Activated B cell treated with CpG ODN at 0.5 μM for 24 hours (primary cell): ENCODE data around the gene HJURP. TPM values are rescaled to one million over a fixed set of nuclear protein-coding genes. Genes with fewer than 3 reads are reported as not detected.
A peak's percentile ranks its signal among the peaks of the same experiment; 100 is the strongest.

Source experiments
- ATAC-seq: fragments of 200-7000 bp; cut with Tn5 transposase; one replicate; pipeline ENCODE4 v1.10.0; 2021; ENCODE audit warnings: low read depth, mild to moderate bottlenecking, moderate library complexity
- CTCF ChIA-PET: fragments of 350-600 bp; sonication (Branson Sonifier 250); formaldehyde crosslinking; loops from one replicate; lab custom pipeline; 2021; ENCODE audit warnings: antibody characterized with exemption; lab: Charles Lee
- POLR2A ChIA-PET: fragments of 350-600 bp; sonication (Branson Sonifier 250); formaldehyde crosslinking; loops from one replicate; lab custom pipeline; 2021; ENCODE audit warnings: antibody characterized with exemption; lab: Charles Lee
- DNase-seq: peaks from one replicate; pipeline ENCODE4 v3.0.0; 2022
- H3K27ac Mint-ChIP-seq: one replicate; pipeline ENCODE4 v1.8.0; 2020; ENCODE audit warnings: mixed read lengths
- H3K27me3 Mint-ChIP-seq: one replicate; pipeline ENCODE4 v1.8.0; 2021; ENCODE audit warnings: mixed read lengths
- H3K36me3 Mint-ChIP-seq: one replicate; pipeline ENCODE4 v1.8.0; 2021; ENCODE audit warnings: low read depth, mixed read lengths
- H3K4me1 Mint-ChIP-seq: one replicate; pipeline ENCODE4 v1.8.0; 2021; ENCODE audit warnings: mixed read lengths
- H3K4me3 Mint-ChIP-seq: one replicate; pipeline ENCODE4 v1.8.0; 2020; ENCODE audit warnings: mild to moderate bottlenecking, mixed read lengths
- H3K9me3 Mint-ChIP-seq: one replicate; pipeline ENCODE4 v1.8.0; 2020; ENCODE audit warnings: mixed read lengths
- CTCF ChIP-seq: fragments of 200-600 bp; IDR thresholded peaks from one replicate; pipeline ENCODE4 v1.8.0; 2022; ENCODE audit warnings: antibody characterized with exemption, mild to moderate bottlenecking
- intact Hi-C: fragments of 100-400 bp; cut with micrococcal nuclease; formaldehyde crosslinking; loops from one replicate; pipeline ENCODE4 v1.15.1; 2024
- total RNA-seq: library from RNA; stranded (reverse); gene quantifications from 2 replicates; pipeline ENCODE4 v1.2.3, GENCODE V29; 2022

HJURP gene
- total RNA-seq, 1 donor from 2014 or later, result 1.5 TPM

- peaks cover 2% of the 10 kb centered on the region for H3K9me3 Mint-ChIP-seq
Measured at GRCh38 chr2:233802132-233802815, 52.1 kb downstream of the HJURP start.

GRCh38 chr2:233801357-233802131 lies 52.8 kb downstream of the HJURP start:
- ATAC-seq, result no peak
- POLR2A ChIA-PET, result no interaction called here
- no peak for TF ChIP-seq CTCF
- CTCF ChIA-PET, result no interaction called here
- H3K36me3 Mint-ChIP-seq, result no peaks in the 10 kb centered on the region
- H3K4me1 Mint-ChIP-seq, result no peaks in the 10 kb centered on the region
- H3K27me3 Mint-ChIP-seq, result peaks cover 16% of the 10 kb centered on the region
- intact Hi-C loops, result no loop called here
- peaks cover 2% of the 10 kb centered on the region for H3K9me3 Mint-ChIP-seq
- H3K4me3 Mint-ChIP-seq, result no peak overlapping the region
- DNase-seq, result no peak
- H3K27ac Mint-ChIP-seq, result no peak overlapping the region

More at GRCh38 chr2:233802132-233802815, 52.1 kb downstream of the HJURP start:
- H3K4me1 Mint-ChIP-seq, result no peaks in the 10 kb centered on the region
- H3K36me3 Mint-ChIP-seq, result no peaks in the 10 kb centered on the region
- ATAC-seq (no peak), DNase-seq (no peak)
- CTCF ChIA-PET, result no interaction called here
- no peak overlapping the region for H3K27ac Mint-ChIP-seq
- POLR2A ChIA-PET, result no interaction called here
- no peak overlapping the region for H3K4me3 Mint-ChIP-seq
- peaks cover 16% of the 10 kb centered on the region for H3K27me3 Mint-ChIP-seq
- intact Hi-C loops, result no loop called here
- no peak for TF ChIP-seq CTCF

- peak; percentile 7 for DNase-seq
Measured at GRCh38 chr2:233800208-233800607, 54.1 kb downstream of the HJURP start.

GRCh38 chr2:233799716-233800115 lies 54.6 kb downstream of the HJURP start:
- ATAC-seq, result no peak
- DNase-seq, result no peak
- H3K4me3 Mint-ChIP-seq, result no peak overlapping the region
- H3K36me3 Mint-ChIP-seq, result no peaks in the 10 kb centered on the region
- POLR2A ChIA-PET, result no interaction called here
- H3K27ac Mint-ChIP-seq, result no peak overlapping the region
- no peak for TF ChIP-seq CTCF
- intact Hi-C loops, result no loop called here
- CTCF ChIA-PET, result no interaction called here
- H3K27me3 Mint-ChIP-seq, result peaks cover 16% of the 10 kb centered on the region
- H3K4me1 Mint-ChIP-seq, result no peaks in the 10 kb centered on the region
- peaks cover 2% of the 10 kb centered on the region for H3K9me3 Mint-ChIP-seq

More at GRCh38 chr2:233800208-233800607, 54.1 kb downstream of the HJURP start:
- Mint-ChIP-seq H3K9me3 (peaks cover 2% of the 10 kb centered on the region), H3K27ac (no peak overlapping the region), H3K4me3 (no peak overlapping the region), H3K27me3 (peaks cover 16% of the 10 kb centered on the region), H3K4me1 (no peaks in the 10 kb centered on the region), H3K36me3 (no peaks in the 10 kb centered on the region)
- CTCF ChIA-PET, result no interaction called here
- no peak for ATAC-seq
- no peak for TF ChIP-seq CTCF
- intact Hi-C loops, result no loop called here
- POLR2A ChIA-PET, result no interaction called here

GRCh38 chr2:233799087-233799665 lies 55.2 kb downstream of the HJURP start:
- DNase-seq (peak; percentile 1), ATAC-seq (no peak)
- H3K27me3 Mint-ChIP-seq, result peaks cover 16% of the 10 kb centered on the region
- intact Hi-C loops, result no loop called here
- H3K36me3 Mint-ChIP-seq, result no peaks in the 10 kb centered on the region
- H3K4me3 Mint-ChIP-seq, result no peak overlapping the region
- peaks cover 2% of the 10 kb centered on the region for H3K9me3 Mint-ChIP-seq
- POLR2A ChIA-PET, result no interaction called here
- no peaks in the 10 kb centered on the region for H3K4me1 Mint-ChIP-seq
- CTCF ChIA-PET, result no interaction called here
- H3K27ac Mint-ChIP-seq, result no peak overlapping the region
- no peak for TF ChIP-seq CTCF
